B cell (primary cell): Measurements from ENCODE around the gene EDARADD. TPM values are rescaled to one million over a fixed set of nuclear protein-coding genes. Genes with fewer than 3 reads are reported as not detected.

Experiments
- ATAC-seq: fragments of 200-7000 bp; cut with Tn5 transposase; one replicate; pipeline ENCODE4 v1.10.0; 2021; ENCODE audit warnings: low read depth, mild to moderate bottlenecking, moderate number of reproducible peaks, moderate library complexity
- CTCF ChIA-PET: fragments of 350-600 bp; sonication (Branson Sonifier 250); formaldehyde crosslinking; loops from one replicate; lab custom pipeline; 2021; ENCODE audit warnings: antibody characterized with exemption, inconsistent platforms; lab: Charles Lee
- POLR2A ChIA-PET: fragments of 350-600 bp; sonication (Branson Sonifier 250); formaldehyde crosslinking; loops from one replicate; lab custom pipeline; 2021; ENCODE audit warnings: antibody characterized with exemption; lab: Charles Lee
- DNase-seq: peaks from one replicate; pipeline ENCODE4 v3.0.0; 2013
- H2AFZ ChIP-seq: 2 replicates; pipeline ENCODE4 v1.6.1; 2012; ENCODE audit warnings: mild to moderate bottlenecking, low read depth, low read length; ENCODE audit not compliant: insufficient read depth, poor library complexity, severe bottlenecking
- H3K27ac ChIP-seq, 2 donors: 1 replicate in 1 of 2; 2 replicates in 1 of 2; pipeline ENCODE4 v1.5.1; 2012 to 2013; ENCODE audit warnings: low read length in 2 of 2, mild to moderate bottlenecking in 2 of 2, moderate library complexity in 1 of 2
- H3K27me3 ChIP-seq, 4 experiments: fragments of 200-600 bp in 1 of 4; sonication (generic) in 1 of 4; replicated peaks in 1 of 4; 1 replicate in 2 of 4; 2 replicates in 2 of 4; pipeline versions ENCODE4 v1.6.1 to v1.7.0; 2013 to 2016; ENCODE audit warnings: low read length in 3 of 4, mild to moderate bottlenecking in 2 of 4, mixed read lengths in 1 of 4, moderate library complexity in 1 of 4; ENCODE audit not compliant: insufficient read depth in 4 of 4, control insufficient read depth in 3 of 4; ENCODE audit errors: control extremely low read depth in 1 of 4
- H3K36me3 ChIP-seq, 2 experiments: replicated peaks in 1 of 2; 1 replicate in 1 of 2; 2 replicates in 1 of 2; pipeline versions ENCODE4 v1.6.1 to v1.7.1; 2013; ENCODE audit warnings: low read length in 1 of 2; ENCODE audit not compliant: insufficient read depth in 2 of 2, control insufficient read depth in 1 of 2; ENCODE audit errors: control extremely low read depth in 1 of 2, extremely low read depth in 1 of 2
- H3K4me1 ChIP-seq, 2 donors: fragments of 200-600 bp in 1 of 2; sonication (generic) in 1 of 2; 1 replicate in 1 of 2; 2 replicates in 1 of 2; pipeline versions ENCODE4 v1.5.1 to v1.6.1; 2013 to 2017; ENCODE audit warnings: low read length in 2 of 2; ENCODE audit not compliant: control insufficient read depth in 2 of 2, insufficient read depth in 2 of 2
- H3K4me2 ChIP-seq: replicated peaks from 2 replicates; pipeline ENCODE3; 2012; ENCODE audit warnings: mild to moderate bottlenecking, low read depth, low read length; ENCODE audit not compliant: poor library complexity, severe bottlenecking
- H3K4me3 ChIP-seq, 5 experiments: fragments of 200-600 bp in 1 of 5; sonication (generic) in 1 of 5; 1 replicate in 3 of 5; 2 replicates in 2 of 5; pipeline versions ENCODE4 v1.5.1 to v1.7.0; 2011 to 2016; ENCODE audit warnings: low read length in 4 of 5, mild to moderate bottlenecking in 4 of 5, low read depth in 2 of 5, control low read depth in 1 of 5, moderate library complexity in 1 of 5; ENCODE audit not compliant: insufficient read depth in 1 of 5; ENCODE audit errors: control extremely low read depth in 1 of 5, extremely low read depth in 1 of 5
- H3K79me2 ChIP-seq: fragments of 200-600 bp; sonication (generic); one replicate; pipeline ENCODE4 v1.6.0; 2016; ENCODE audit warnings: low read length; ENCODE audit not compliant: control insufficient read depth, insufficient read depth
- H3K9ac ChIP-seq: fragments of 200-600 bp; sonication (generic); 2 replicates; pipeline ENCODE4 v1.6.1; 2017; ENCODE audit warnings: mild to moderate bottlenecking, low read length, moderate library complexity
- H3K9me3 ChIP-seq, 3 donors: one replicate each; pipeline versions ENCODE4 v1.6.1 to v1.7.1; 2013; ENCODE audit warnings: low read length in 2 of 3; ENCODE audit not compliant: control insufficient read depth in 2 of 3, insufficient read depth in 1 of 3; ENCODE audit errors: control extremely low read depth in 1 of 3
- H4K20me1 ChIP-seq: 2 replicates; pipeline ENCODE4 v1.6.0; 2012; ENCODE audit warnings: mild to moderate bottlenecking, low read length; ENCODE audit not compliant: insufficient read depth, control insufficient read depth, poor library complexity, severe bottlenecking
- H3K27ac Mint-ChIP-seq: one replicate; pipeline ENCODE4 v1.8.0; 2021; ENCODE audit warnings: mixed read lengths
- H3K27me3 Mint-ChIP-seq: one replicate; pipeline ENCODE4 v1.8.0; 2021; ENCODE audit warnings: mixed read lengths
- H3K4me1 Mint-ChIP-seq: one replicate; pipeline ENCODE4 v1.8.0; 2021; ENCODE audit warnings: mixed read lengths
- H3K4me3 Mint-ChIP-seq: one replicate; pipeline ENCODE4 v1.8.0; 2021; ENCODE audit warnings: mixed read lengths
- H3K9me3 Mint-ChIP-seq: one replicate; pipeline ENCODE4 v1.8.0; 2022; ENCODE audit warnings: mixed read lengths; ENCODE audit not compliant: insufficient read depth
- CTCF ChIP-seq: fragments of 200-600 bp; IDR thresholded peaks from one replicate; pipeline ENCODE4 v1.8.0; 2022; ENCODE audit warnings: antibody characterized with exemption, mild to moderate bottlenecking
- EZH2 ChIP-seq: IDR thresholded peaks from 2 replicates; pipeline ENCODE4 v1.6.1; 2012; ENCODE audit warnings: borderline replicate concordance, low read depth, mild to moderate bottlenecking, moderate library complexity, low read length; ENCODE audit not compliant: insufficient read depth, poor library complexity, severe bottlenecking
- WGBS: methylation state at CpG from one replicate; pipeline ENCODE4 v1.1.5; 2013; ENCODE audit warnings: missing lambda C conversion rate; ENCODE audit not compliant: insufficient coverage; 5-methylcytosine and 5-hydroxymethylcytosine counted together
- intact Hi-C: fragments of 100-400 bp; cut with micrococcal nuclease; formaldehyde crosslinking; loops from one replicate; pipeline ENCODE4 v1.10.0; 2022
- polyA plus RNA-seq: library from polyadenylated mRNA; depleted of rRNA; stranded (reverse); fragments of >200 nt; gene quantifications from 2 replicates; pipeline ENCODE4 v1.2.3, GENCODE V29; 2012
- total RNA-seq, 2 donors: library from RNA; stranded (reverse); fragments of 120-200 nt in 1 of 2; gene quantifications; 1 replicate in 1 of 2; 2 replicates in 1 of 2; pipeline versions ENCODE4 v1.2.3 to v1.2.4, GENCODE V29; 2013 to 2022

The EDARADD gene
- total and polyA plus RNA-seq, 2 donors (not counting 1 experiment from before 2014, with no cell fraction given) = 0.15 TPM; not detected in 1

- H3K4me3 ChIP-seq = no peak overlapping the region
- no peaks in the 10 kb centered on the region for H3K79me2 ChIP-seq
- intact Hi-C loops = no loop called here
- H3K27ac ChIP-seq = no peak overlapping the region
- no peak overlapping the region for H2AFZ ChIP-seq
- ChIA-PET POLR2A (no interaction called here), CTCF (no interaction called here)
- H4K20me1 ChIP-seq = no peaks in the 10 kb centered on the region
- H3K4me2 ChIP-seq = no peak overlapping the region
- H3K27me3 ChIP-seq = no peaks in the 10 kb centered on the region
- no peaks in the 10 kb centered on the region for H3K4me1 Mint-ChIP-seq
- peaks cover 24% of the 10 kb centered on the region for H3K27me3 Mint-ChIP-seq
- no peak overlapping the region for H3K9ac ChIP-seq
- peaks cover 4% of the 10 kb centered on the region for H3K9me3 Mint-ChIP-seq
- no CpG with 5 or more reads among the region's 2 CpGs for WGBS
- DNase-seq (no peak), ATAC-seq (no peak)
- H3K36me3 ChIP-seq = no peaks in the 10 kb centered on the region
- H3K9me3 ChIP-seq = no peaks in the 10 kb centered on the region
- no peak for TF ChIP-seq EZH2
- H3K27ac Mint-ChIP-seq = no peak overlapping the region
- no peak overlapping the region for H3K4me3 Mint-ChIP-seq
- H3K4me1 ChIP-seq = no peaks in the 10 kb centered on the region
Measured at GRCh38 chr1:236377832-236378535, 16.1 kb upstream of the EDARADD start.

- H3K9me3 Mint-ChIP-seq = peaks cover 4% of the 10 kb centered on the region
- CTCF ChIA-PET = interaction anchor here (0.6 kb wide), 1 partner anchor 578 kb away, joined by 4 read pairs; no protein-coding TSS in a partner anchor
Measured at GRCh38 chr1:236381565-236382158, 12.4 kb upstream of the EDARADD start.

More at GRCh38 chr1:236381565-236382158, 12.4 kb upstream of the EDARADD start:
- no peak overlapping the region for H3K4me3 Mint-ChIP-seq
- H3K27me3 ChIP-seq = peaks cover 0 to 4% (median 0%) of the 10 kb centered on the region in 4 experiments
- H3K4me3 ChIP-seq = no peak overlapping the region
- TF ChIP-seq EZH2 = no peak
- TF ChIP-seq CTCF = no peak
- H3K27me3 Mint-ChIP-seq = peaks cover 14% of the 10 kb centered on the region
- H3K79me2 ChIP-seq = no peaks in the 10 kb centered on the region
- POLR2A ChIA-PET = no interaction called here
- ATAC-seq = no peak
- no peak overlapping the region for H3K27ac Mint-ChIP-seq
- H3K9ac ChIP-seq = no peak overlapping the region
- H3K27ac ChIP-seq = no peak overlapping the region
- H3K9me3 ChIP-seq = no peaks in the 10 kb centered on the region
- intact Hi-C loops = no loop called here
- no peak overlapping the region for H2AFZ ChIP-seq
- H4K20me1 ChIP-seq = no peaks in the 10 kb centered on the region
- H3K4me1 ChIP-seq = no peaks in the 10 kb centered on the region
- DNase-seq = no peak
- H3K36me3 ChIP-seq = no peaks in the 10 kb centered on the region
- H3K4me2 ChIP-seq = no peak overlapping the region
- no peaks in the 10 kb centered on the region for H3K4me1 Mint-ChIP-seq
